GM06990 (cell line): ENCODE data around the gene OSBP2.

Source experiments
- DNase-seq: peaks from one replicate; pipeline ENCODE4 v3.0.0-alpha.2; 2011; ENCODE audit not compliant: insufficient read length; ENCODE audit errors: extremely low read depth
- H3K27me3 ChIP-seq: replicated peaks from 2 replicates; pipeline ENCODE4 v1.6.0; 2011; ENCODE audit warnings: low read length; ENCODE audit not compliant: control insufficient read depth, insufficient read depth
- H3K36me3 ChIP-seq: 2 replicates; pipeline ENCODE4 v1.5.1; 2011; ENCODE audit warnings: low read length; ENCODE audit not compliant: control insufficient read depth, insufficient read depth
- H3K4me3 ChIP-seq: replicated peaks from 2 replicates; pipeline ENCODE4 v1.5.1; 2011; ENCODE audit warnings: low read depth, mild to moderate bottlenecking, control low read depth, low read length
- TF ChIP-seq, protein P1 (sequence below): IDR thresholded peaks from 2 replicates; pipeline ENCODE4 v1.5.1; 2011; ENCODE audit warnings: low read length, control low read depth, mild to moderate bottlenecking, inconsistent platforms; ENCODE audit not compliant: insufficient read depth, poor library complexity, severe bottlenecking

The OSBP2 gene

DNA sequence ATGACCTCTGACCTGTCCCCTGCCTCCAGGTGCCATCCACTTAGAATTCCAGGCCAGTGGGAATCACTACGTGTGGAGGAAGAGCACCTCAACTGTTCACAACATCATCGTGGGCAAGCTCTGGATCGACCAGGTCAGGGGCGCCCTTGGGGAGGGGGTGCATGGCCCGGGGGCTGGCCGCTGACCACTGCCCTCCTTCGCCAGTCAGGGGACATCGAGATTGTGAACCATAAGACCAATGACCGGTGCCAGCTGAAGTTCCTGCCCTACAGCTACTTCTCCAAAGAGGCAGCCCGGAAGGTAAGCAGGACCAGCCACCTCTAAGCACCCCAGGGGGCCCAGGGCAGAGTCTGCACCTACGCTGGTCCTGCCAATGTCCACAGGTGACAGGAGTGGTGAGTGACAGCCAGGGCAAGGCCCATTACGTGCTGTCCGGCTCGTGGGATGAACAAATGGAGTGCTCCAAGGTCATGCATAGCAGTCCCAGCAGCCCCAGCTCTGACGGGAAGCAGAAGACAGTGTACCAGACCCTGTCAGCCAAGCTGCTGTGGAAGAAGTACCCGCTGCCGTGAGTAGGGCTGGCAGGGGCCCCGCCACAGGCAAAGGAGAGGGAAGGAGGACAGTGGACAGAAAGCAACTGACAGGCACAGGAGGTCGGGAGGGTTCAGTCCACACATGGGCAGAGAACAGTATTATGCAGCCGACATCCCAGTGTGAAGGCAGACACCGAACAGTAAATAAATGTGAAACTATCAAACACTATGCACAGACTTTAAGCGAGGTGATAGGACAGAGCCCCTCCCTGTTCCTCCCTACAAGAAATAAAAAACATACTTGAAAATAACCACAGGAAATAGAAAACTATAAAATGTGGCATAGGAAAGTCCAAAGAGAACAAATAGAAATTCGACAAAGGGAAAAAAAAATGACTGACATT is 199.0 kb downstream of the OSBP2 start:
- H3K36me3 ChIP-seq = no peaks in the 10 kb centered on the region
- TF ChIP-seq, protein P1, sequence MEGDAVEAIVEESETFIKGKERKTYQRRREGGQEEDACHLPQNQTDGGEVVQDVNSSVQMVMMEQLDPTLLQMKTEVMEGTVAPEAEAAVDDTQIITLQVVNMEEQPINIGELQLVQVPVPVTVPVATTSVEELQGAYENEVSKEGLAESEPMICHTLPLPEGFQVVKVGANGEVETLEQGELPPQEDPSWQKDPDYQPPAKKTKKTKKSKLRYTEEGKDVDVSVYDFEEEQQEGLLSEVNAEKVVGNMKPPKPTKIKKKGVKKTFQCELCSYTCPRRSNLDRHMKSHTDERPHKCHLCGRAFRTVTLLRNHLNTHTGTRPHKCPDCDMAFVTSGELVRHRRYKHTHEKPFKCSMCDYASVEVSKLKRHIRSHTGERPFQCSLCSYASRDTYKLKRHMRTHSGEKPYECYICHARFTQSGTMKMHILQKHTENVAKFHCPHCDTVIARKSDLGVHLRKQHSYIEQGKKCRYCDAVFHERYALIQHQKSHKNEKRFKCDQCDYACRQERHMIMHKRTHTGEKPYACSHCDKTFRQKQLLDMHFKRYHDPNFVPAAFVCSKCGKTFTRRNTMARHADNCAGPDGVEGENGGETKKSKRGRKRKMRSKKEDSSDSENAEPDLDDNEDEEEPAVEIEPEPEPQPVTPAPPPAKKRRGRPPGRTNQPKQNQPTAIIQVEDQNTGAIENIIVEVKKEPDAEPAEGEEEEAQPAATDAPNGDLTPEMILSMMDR = no peak
- no peak overlapping the region for H3K4me3 ChIP-seq
- H3K27me3 ChIP-seq = no peaks in the 10 kb centered on the region
- no peak for DNase-seq

DNA sequence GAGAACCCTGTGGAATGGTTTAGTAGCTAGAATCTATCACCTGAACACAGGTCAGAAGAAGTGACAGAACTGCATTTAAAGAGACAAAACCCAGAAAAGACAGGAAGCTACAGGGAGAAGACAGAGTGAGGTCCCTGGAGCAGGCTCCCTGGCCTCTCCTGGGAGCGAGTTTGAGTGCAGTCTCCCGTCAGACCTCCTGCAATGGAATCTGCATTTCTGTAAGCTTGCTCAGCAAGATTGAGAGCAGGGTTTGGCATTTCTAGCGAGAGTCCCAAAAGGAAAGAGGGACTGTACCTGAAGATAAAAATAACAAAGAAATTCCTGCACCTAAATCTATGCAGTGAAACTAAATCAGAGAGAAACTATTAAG is 199.7 kb downstream of the OSBP2 start:
- TF ChIP-seq, protein P1 = no peak
- H3K4me3 ChIP-seq = no peak overlapping the region
- H3K27me3 ChIP-seq = no peaks in the 10 kb centered on the region
- no peak for DNase-seq
- H3K36me3 ChIP-seq = no peaks in the 10 kb centered on the region

DNA sequence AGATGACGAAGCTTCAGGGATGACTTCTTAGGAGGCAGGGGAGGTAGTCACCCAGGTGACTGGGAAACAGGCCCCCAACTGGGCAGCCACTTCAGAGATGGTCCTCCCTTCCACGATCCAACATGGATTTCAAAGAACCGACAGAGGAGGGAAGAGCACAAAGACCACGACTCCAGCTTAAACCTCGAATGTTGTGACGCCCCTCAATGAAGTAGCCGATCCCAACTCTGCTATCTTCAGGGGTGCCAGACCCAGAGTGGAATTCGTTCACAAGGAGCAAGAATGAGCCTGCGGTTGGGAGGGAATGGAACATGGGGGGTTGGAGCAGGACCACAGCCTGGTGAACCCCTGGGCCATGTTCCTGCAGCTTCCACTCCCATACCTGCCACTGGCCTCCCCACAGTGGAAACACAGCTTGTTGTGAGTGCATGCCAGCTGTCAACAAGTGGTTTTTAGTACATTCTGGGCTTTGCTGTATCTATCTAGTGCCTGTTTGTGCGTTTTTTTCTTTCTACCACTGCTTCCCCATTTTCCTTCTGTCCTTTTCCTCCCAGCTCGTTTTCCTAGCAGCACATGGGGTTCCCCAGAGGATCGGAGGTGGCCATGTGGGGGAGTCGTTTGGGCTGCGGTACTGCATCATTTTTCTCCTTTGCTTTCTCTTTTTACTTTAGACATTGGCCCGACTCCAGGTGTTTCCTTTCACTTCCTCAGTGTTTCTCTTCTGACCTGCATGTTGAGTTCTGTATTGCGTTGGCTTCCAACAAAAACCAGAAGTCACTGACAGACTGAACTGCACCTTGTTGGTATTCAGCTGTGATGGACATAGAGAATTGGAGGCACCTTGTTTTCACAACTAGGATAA is 208.1 kb downstream of the OSBP2 start:
- no peak for DNase-seq
- no peaks in the 10 kb centered on the region for H3K27me3 ChIP-seq
- peak overlapping the region; percentile 18 for H3K4me3 ChIP-seq
- no peaks in the 10 kb centered on the region for H3K36me3 ChIP-seq
- TF ChIP-seq, protein P1 = no peak

DNA sequence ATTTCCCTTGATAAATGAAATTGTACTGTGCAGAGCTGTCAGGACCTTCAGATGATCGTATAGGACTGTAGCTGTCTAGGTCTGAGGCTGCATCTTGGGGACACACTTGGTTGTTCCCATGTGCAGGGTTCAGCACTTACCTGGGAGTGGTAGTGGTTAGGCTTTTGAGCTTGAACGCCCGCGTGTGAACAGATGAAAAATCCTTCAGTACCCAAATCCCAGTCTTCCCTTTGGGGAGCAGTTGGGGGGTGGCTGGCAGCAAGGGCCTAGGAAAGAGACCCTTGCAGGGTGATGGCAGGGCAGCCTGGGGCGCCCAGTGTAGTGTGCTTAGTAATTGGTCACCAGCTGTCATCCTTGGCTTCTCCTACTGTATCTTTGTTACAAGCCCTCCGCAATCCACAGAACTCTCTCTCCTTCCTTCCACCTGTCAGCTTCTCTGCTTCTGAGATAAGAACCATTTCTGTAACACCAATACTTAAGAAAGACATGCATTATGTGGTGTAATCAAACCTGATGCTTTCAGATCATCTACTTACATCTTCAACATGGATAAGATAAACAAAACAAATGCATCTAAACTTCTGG is 209.3 kb downstream of the OSBP2 start:
- H3K27me3 ChIP-seq = no peaks in the 10 kb centered on the region
- no peak overlapping the region for H3K4me3 ChIP-seq
- H3K36me3 ChIP-seq = no peaks in the 10 kb centered on the region
- TF ChIP-seq, protein P1 = no peak
- DNase-seq = no peak

DNA sequence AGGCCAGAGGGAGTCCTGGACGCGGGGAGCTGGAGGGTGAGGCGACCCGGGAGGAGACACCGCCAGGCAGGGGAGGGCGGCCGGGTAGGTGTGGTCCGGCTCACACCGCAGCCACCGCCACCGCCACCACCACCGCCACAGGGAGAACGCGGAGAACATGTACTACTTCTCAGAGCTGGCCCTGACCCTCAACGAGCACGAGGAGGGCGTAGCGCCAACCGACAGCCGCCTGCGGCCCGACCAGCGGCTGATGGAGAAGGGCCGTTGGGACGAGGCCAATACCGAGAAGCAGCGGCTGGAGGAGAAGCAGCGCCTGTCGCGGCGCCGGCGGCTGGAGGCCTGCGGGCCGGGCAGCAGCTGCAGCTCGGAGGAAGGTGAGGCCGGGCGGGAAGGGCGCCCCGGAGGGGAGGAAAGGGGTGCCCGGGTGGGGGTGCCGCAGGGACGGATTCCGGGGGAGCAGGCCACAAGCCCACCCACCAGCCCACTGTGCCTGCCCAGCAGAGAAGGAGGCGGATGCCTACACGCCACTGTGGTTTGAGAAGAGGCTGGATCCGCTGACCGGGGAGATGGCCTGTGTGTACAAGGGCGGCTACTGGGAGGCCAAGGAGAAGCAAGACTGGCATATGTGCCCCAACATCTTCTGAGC is 211.1 kb downstream of the OSBP2 start:
- no peak for DNase-seq
- no peaks in the 10 kb centered on the region for H3K36me3 ChIP-seq

More for the DNA sequence above, 211.1 kb downstream of the OSBP2 start:
- no peaks in the 10 kb centered on the region for H3K27me3 ChIP-seq
- no peak overlapping the region for H3K4me3 ChIP-seq
- TF ChIP-seq, protein P1 = no peak
